Stimulated activated CD4-positive, alpha-beta T cell treated with anti-CD3 and anti-CD28 coated beads, Interleukin-4, amount 100 ng/mL, for 24 hours (primary cell): Measurements from ENCODE around the gene HIVEP3.
"Not testable (repeated sequence)": the region's sequence is repeated elsewhere in the genome, so short reads cannot be mapped to it uniquely, and the experiment has no call there.

Experiments
- DNase-seq: peaks from one replicate; pipeline ENCODE4 v3.0.0-alpha.2; 2020

HIVEP3 gene

DNA sequence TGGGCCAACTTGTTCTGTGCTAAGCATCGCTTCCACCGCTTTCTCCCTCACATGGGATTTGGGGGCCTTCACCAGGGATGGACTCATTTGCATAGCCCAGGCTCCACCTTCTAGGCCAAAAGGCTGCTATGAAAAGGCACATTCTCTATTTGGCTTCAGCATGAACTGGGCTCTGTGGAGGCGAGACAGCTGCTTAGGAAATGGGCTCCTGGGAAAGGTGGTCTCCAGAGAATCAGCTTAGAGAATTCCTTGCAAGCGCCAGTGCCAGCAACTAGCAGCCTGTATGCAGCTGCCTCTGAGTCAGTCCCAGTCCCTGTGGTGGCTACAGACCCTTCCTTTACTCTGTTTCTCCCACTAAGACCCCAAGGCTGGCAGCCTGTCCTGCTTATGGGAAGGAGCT is 214.5 kb downstream of the HIVEP3 start:
- no peak for DNase-seq

DNA sequence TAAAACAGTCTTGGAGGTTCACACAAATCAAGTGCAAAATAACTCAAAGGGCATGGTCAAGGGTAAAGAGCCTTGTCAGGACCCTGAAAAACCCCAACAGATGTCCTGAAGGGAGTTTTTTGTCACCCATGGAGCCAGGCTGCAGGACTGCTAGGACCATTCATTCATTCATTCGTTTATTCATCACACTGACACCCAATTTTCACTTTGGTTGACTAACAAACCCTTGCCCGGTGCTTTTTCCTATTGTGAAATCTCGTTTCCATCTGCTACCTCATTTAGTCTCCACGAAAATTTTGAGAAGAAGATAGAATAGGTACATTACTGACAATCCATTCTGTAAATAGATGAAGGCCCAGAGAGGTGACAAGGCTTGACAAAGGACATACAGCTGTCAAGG is 216.0 kb downstream of the HIVEP3 start:
- DNase-seq: no peak

DNA sequence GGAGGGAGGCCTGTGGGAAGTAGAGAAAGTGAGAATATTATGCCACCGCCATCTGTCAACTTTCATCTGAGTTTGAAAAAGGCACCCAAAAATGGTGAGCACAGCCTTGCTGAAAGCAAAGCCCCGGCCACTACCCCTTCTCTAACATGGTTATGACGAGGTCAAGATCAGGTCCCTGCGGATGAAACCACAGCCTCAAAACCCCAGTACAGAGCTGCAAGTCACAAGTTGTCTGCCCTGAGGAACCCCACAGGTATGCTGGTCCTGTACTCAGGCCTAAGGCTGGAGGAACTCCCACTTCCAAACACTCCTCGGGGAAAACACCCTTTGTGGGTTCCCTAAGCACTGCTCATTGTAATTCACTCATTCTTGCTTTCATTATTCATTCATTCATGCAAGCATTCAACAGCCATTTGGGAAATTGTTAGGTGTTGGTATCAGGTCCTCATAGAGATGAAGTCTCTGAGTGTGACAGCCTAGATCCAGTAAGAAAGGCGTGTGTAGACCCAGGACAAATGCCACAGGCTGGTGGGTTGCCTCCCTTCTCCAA is 217.7 kb downstream of the HIVEP3 start:
- no peak for DNase-seq

DNA sequence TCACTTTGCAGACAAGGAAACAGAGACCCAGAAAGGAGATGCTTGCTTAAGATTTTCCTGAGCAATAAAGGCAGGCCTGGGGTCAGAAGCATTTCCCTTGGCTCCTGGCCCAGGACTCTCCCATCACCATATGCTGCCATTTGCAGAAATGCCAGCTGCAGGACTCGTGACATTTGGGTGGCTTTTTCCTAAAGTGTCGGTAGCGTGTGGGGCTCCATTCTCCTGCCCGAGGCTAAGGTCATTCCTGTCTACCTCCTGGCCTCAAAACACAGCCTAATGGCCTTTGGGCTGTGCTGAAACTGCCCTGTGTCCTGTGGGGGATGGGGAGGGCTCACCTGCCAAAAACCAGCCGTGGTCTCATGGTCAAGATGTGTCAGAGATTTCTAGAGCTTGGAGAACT is 218.1 kb downstream of the HIVEP3 start:
- no peak for DNase-seq

DNA sequence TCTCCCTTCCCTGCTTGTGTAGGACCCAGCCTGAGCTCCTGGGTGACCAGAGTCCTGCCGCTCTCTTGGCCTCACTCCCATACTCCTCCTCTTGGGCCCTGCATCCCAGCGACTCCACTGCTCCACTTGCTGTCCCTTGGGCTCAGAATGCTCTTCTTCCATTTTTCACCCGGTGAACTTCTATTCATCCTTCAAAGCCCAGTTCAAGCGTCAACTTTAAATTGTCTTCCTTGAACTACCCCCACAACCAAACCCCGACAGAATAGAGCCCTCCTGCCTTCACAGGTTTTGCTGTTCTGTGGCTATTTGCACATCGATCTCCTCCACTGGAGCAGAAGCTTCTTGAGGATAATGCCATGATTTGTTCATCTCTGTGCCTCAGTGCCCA is 218.9 kb downstream of the HIVEP3 start:
- no peak for DNase-seq

DNA sequence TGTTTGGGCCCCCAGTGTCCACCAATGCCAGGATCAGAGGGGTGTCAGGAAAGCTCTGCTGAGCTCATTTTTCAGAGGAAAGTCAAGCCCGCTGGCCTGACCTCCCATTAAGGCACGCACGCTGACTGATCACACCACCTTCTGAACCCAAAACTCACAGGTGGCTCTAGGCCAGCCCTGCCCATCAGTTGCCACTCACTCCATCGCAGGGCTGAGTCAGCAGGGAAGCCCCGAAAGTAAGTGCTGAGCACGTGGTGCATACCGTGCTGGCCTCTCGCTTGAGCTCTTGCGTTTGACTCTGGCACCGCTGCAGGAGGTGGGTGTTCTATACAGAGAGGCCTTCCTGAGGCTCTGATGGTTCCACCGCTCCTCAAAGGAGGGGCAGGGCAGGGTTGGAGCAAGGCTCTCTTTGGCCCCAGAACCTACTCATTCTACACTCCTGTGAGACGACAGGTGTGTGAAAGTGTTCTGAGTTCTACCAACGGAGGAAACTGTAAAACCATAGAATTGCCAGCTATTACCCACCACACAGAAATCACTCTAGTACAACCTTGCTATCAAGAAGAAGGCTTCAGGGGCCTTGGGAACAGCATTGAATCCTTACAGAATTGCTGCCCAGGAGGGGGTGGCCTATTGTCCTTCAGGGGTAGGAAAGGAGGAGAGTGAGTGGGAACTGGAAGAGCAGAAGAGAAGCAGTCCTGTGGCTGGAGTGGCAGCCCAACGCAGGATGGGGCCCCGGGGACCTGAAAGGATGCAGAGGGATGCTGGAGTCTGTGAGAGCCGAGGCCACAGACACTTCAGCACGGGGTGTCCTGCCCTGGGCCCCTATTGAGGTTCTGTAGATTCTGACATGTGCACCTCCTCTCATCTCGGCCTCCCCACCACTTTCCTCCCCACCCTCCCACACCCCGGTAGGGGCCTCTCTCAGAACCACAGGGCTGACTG is 219.5 kb downstream of the HIVEP3 start:
- peak; percentile 10 for DNase-seq

DNA sequence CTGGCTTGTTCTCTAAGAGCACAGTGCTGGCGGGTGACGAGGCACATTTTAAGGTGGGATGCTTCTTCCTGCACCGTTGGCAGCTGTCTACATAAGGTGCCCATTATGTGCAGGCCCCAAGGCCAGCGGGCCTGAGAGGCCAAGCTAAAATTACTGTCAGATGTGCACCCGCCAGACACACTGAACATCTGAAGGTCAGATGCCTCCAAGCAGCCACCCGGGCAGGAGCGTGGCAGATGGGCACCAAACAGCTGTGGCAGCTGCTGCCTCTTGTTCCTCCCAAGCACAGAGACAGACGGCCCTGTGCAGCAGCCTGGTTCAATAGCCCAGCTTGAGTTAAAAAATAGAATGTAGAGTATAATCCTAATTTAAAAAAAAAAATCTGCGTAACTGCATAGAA is 222.3 kb downstream of the HIVEP3 start:
- no peak for DNase-seq

DNA sequence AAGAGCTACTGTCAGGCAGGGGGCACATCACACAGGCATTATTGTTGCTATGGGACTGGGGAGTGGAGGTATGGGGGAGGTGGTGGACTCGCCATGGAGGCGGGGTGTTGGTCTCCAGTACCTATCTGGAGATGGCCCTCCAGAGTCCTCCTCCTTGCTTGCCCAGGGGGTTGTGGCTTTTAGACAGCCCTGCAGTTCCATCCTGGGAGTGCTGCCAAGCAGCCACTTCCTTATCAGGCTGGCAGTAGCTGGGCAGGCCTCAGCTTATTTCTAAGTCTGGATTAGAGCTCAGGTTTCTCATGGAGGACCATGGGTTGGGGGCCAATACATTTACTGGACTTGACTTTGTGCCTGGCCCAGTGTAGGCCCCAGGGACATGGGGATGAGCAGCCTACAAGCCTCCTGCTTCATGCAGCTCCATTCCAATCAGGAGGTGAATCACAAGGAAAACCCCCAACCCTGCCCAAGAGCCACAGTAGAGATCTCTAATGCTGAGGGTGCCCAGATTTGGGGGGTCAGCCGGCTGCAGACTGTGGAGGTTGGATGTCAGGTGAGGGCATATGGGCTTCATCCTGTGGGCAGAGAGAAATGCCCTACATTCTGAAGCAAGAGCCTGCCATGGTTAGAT is 223.5 kb downstream of the HIVEP3 start:
- no peak for DNase-seq

DNA sequence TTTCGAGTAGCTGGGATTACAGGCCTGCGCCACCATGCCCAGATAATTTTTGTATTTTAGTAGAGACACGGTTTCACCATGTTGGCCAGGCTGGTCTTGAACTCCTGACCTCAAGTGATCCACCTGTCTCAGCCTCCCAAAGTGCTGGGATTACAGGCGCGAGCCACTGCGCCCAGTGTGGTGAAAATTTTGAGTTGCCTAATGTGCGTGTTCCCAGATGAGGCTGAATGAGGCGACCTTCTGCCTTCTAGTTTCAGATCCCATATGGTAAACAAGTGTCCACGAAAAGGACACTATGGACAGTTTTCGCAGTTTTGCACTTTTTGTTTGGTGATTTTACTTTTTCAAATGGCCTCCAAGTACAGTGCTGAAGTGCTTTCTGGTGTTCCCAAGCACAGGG is 226.8 kb downstream of the HIVEP3 start:
- DNase-seq: not testable (repeated sequence)

DNA sequence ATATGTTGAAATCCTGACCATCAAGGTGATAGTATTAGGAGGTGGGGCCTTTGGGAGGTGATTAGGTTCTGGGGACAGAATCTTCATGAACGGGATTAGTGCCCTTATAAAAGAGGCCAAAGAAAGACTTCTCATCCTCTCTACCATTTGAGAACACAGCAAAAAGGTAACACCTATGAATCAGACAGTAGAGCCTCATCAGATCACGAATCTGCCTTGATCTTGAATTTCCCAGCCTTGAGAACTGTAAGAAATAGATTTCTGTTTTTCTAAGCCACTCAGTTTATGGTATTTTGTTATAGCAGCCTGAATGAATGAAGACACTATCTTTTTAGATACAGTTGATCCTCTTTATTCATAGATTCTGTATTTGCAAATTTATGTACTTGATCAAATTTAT is 227.3 kb downstream of the HIVEP3 start:
- DNase-seq: no peak

DNA sequence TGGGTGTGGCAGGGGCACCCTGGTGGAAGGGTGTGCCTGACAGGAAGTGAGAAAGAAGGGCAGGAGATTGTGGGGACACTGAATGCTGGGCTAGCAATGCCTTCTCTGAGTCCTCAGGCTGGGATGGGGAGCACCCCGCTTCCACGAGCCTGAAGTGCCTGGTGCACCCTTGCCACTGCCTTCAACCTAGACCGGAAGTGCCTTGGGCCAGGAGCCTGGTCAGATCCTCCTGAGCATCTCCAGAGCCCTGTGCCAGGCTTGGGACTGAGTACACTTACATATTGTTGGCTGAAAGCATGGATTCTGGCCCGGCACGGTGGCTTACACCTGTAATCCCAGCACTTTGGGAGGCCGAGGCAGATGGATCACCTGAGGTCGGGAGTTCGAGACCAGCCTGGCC is 228.4 kb downstream of the HIVEP3 start:
- DNase-seq: no peak

DNA sequence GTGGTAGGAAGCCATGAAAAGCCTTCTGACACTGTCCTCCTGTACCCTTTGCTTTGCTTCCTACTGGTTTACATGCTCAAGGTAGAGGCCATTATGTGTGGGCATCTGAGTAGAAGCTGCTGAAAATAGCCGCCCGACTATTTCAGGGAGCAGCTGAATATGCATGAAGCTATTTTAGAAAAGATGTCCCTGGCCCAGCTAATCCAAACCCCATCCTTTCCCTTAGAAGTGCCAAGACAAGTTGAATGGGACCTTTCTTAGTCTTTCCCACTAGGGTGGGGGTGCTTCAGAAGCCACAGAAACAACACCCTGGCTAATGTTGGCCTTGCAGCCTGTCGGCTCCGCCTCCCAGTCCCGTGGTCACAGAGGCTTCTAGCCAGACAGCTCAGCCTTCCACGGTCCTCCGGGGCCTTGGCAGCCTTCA is 229.2 kb downstream of the HIVEP3 start:
- DNase-seq: no peak

DNA sequence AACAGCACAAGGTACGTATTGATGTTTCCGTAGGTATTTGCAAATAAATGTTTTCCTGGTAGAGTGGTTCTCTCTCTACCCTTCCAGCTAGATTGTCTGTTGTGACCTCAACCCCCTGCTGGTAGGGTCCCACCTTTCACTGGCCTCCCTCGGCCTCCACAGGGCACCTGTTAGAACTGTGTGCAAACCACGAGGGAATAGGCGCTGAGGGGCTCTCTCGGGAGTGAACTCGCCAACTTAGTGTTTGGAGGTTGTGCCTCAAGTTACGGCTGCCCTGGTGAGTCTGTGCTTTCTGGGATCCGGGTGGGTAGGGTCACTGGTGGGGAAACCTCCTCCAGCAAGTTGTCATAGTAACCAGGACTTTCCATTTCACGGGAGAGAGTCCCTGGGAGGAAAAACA is 229.6 kb downstream of the HIVEP3 start:
- no peak for DNase-seq

DNA sequence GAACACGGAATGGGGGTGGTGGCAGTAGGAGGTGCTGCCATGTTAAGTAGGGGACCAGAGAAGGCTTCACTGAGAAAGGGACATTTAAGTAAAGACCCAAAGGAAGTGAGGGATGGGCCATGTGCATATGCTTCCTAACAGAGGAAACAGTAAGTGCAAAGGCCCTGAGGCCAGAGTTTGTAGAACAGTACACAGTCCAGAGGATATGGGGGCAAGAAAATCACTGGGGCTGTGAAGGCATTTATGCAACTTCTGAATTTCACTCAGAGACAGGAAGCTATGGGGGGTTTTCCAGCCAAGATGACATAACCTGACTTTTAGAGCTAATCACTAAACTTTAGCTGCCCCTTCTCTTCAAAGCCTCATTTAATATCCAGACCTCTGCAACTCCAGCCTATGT is 231.7 kb downstream of the HIVEP3 start:
- DNase-seq: no peak

DNA sequence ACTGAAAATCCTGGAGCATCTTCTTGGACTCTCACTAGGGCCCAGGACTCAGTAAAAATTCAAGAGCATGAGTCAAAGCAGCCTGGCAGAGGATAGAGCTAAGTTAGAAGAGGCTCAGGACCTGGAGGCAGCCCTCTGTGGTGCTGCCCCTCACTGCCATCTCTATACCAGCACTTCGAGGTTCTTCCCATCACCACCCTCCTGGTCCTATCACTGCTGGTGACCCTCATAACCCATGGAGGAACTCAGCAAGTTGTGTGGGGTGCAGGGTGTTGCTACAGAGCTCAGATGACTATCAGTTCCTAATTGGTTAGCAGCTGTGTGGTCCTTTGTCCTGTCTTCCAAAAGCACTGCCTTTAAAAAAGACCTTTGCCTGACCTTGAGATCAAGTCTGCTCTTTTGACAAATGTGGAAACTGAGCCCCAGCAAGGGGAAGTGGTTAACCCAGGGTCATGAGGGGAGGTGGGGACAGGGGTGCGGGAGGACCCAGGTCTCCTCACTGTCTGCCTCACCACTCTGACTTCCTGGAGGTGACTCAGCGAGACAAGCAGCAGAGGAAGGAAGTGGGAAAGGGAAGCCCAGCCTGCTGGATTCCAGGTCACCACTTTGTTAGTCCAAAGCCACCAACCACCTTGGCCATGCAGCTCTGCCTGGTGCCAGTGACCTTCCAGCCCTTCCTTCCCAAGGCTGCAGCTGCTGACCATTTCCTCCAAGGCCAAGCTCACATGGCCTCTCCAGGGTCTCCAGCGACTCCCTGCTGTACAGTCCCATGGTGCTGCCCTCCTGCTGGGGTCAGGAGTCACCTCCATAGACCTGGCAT is 234.8 kb downstream of the HIVEP3 start:
- DNase-seq: peak; percentile 25

DNA sequence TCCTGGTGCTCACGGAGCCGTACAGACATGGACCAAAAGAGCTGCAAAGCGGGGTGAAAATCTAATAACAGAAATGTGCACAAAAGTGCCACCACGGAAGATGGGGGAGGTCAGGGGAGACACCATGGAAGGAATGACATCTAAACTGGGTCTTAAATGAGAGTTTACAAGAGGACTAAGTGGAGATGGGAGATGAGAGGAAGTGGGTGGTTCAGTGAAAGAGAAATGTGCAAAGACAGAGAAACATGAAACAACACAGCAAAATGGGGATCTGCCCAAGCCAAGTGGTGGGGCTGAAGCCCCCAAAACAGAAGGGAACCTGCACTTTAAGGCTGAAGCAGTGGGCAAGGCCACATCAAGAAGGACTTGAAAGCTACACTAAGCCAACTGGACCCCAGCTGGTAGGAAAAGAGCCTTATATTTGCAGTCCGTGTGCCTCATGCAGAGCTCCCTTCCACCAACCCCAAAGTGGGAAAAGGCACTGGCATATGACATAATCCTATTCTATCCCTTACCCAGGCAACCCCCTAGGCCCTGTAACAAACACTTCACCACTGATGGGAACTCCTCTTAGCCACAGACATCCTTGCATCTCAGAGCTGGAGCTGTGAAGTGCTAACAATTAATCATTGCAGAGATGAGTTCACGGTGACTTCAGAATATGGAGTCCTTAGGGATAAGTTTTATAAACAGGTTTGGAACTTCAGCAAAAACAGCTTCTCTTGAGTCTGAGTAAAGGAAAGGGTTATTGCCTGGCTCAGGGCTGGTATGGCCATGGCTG is 235.7 kb downstream of the HIVEP3 start:
- no peak for DNase-seq

DNA sequence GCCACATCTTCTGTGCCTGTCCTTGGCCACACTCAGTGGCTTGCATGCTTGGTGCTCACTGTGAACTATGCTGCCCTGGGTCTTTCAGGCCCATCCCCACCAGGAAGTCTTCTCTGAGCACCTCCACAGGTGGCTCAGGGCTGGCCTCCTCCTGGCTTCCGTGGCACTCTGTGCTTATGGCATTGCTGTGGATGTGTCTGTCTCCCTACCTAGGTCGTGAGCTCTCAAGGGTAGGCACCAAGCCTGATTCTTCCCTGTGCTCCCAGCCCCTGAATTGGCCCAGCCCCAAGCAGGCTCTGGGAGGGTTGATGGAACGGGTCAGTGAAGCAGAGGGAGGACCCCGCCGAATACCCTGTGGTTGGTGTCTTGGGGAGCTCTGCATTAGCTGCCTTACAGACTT is 236.6 kb downstream of the HIVEP3 start:
- DNase-seq: no peak

DNA sequence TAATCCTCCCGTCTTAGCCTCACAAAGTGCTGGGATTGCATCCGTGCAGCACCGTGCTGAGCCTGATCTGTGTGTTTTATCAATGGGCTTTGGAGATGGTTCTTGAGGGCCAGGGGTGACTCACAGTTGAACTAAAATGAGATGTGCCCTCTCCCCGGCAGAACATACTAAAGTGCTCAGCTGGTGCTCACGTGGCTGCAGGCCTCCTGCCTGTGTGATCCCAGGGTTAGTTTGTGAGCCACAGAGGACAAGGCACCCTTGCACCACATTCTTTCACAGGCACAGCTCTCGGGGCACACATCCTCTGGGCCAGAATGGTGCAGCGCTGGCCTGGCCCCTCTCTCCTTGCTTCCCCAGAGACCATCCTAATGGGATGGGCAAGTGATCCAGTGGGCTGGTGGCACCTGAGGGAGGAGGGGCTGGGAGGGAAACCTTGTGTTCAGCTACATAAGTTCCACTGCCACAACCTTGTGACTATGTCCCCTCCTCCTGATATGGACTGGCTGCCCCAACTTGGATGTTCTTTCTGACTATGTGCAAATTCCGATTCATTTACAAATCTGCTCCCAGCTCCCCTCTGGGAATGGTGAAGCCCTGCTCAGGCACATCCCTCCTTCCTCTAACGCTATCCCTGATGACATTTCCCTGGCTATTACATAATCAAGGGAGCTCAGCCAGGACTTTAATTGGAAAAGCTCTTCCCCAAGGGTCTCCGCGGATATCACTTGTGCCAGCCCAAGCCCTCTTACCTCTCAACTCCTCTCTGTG is 237.2 kb downstream of the HIVEP3 start:
- DNase-seq: no peak

DNA sequence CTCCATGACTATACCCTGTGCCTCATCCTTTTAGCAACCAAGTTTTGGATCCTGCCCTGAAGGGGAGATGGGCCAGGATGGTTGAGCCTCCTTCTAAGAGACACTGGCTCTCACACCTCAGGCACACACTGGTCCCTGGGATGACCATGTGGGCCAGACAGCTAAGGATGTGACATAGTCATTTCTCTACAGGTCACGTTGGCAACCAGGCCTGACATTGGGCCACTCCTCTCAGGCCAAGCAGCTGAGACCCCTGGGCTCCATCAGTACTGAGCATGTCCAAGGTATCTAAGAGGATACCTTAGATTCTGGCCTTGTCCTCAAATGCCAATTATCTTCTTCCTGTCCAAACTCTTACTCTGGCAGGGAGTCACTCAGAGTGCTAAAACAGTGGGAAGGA is 238.7 kb downstream of the HIVEP3 start:
- no peak for DNase-seq

DNA sequence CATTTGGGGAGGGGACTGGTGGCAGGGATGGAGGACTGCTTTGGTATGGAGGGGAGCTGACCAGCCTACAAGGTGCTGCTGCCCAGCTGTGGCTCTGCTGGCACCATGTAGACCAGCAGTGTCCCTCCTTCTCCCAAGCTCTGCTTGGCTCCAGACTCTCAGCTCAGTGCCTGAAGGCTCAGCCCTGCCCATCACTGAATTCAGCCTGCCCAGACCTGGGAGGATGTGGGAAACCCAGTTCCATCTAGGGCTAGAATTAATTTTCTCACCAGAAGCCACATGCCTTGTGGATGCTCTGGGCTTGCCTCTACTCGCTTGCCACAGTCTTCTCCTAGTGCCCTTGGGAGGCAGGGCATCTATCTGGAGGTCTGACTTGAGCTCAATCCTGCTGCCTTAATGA is 239.2 kb downstream of the HIVEP3 start:
- no peak for DNase-seq

DNA sequence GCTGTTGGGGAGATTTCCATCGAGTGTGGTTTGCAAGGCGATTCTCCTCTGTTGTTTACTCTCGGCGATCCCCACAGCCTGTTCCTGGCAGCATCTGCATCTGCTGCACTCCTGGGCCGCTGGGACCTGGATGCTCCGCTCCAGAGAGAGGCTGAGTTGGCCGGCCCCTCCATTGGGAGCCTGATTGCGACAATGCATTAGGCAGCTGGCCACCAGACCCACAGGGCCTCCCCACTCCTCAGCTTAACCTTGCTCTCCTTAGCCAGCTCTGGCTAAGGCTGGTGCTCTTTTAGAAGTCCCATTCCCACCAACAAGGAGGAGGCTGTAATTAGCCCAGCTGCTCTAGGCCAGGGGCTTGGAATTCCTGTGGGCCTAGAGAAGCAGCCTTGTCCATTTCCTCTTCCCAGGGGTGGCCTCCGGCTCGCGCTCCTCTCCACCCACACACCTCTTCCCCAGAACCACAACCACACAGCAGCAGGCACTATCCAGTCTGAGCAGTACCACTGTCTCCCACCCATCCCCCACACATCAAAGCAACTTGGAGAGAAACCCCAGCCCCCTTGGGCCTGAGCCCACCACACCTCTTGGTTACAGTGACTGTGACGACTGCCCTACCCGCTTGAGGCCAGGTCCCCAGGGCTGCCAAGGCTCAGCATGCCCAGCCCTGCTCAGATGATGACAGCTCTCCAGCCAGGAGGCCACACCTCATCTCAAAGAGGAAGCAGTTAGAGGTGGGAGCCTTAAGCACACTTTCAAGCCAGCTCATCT is 240.4 kb downstream of the HIVEP3 start:
- DNase-seq: no peak
